ENCODE data around the gene MGAT4A.

Gene MGAT4A

DNA sequence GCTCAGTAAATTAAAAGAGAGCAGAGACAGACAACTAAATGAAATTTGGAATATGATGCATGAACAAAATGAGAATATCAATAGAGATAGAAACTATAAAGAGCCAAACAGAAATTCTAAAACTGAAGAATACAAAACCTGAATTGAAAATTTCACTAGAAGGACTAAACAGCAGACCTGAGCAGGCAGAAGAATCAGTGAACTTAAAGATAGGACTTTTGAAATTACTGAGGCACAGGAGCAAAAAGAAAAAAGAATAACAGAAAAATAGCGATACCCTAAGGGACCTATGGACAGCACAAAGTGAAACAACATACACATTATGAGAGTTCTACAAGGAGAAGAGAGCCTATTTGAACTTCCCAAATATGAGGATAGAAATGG lies 80.9 kb downstream of the MGAT4A start:
- no peak for DNase-seq

DNA sequence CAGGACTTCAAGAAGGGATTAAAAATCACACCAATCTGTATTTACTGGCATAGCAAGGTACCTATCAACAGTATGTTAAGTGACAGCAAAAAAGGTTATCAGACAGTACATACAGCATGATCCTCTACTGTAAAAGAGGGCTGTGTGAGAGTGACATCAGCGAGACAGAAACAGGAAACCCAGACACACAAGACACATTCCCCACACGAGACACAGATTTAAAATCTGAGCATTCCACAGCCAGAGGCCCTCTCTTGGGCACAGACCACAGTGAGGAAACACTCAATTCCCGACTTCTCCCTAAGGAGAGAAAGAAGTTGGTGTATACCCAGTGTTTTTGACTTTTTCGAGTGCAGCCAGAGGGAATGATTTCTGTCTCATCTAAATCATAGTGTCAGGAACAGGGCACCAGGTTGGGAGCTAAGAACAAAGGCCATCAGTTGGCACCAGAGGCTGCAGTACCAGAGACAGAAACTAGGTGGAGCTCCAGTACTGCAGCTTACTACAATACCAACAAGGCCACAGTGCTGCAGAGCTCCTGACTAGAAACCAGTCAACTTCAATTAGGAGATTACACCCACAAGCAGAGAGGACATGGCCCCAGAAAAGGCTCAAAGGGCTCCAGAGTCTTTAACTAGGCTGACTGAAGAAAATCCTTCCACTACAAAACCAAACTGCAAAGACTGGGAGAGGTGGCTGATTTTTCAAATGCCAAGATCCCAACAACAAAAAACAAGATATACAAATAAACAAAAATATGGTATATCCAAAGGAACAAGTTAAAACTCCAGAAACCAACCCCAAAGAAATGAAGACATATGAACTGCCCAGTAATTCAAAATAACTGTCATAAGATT lies 81.6 kb downstream of the MGAT4A start:
- peak; percentile 38 to 73 for DNase-seq

DNA sequence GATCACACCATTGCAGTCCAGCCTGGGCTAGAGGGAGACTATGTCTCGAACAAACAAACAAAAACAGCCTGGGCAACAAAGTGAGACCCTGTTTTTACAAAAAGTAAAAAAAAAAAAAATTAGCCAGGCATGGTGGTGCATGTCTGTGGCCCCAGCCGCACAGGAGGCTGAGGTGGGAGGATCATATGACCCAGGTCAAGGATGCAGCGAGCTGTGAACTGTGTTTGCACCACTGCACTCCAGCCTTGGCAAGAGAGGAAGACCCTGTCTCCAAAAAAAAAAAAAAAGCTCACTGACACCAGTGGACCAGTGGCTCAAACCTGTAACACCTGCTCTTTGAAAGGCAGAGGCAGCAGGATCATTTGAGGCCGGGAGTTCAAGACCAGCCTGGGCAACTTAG lies 82.5 kb downstream of the MGAT4A start:
- DNase-seq = no peak

DNA sequence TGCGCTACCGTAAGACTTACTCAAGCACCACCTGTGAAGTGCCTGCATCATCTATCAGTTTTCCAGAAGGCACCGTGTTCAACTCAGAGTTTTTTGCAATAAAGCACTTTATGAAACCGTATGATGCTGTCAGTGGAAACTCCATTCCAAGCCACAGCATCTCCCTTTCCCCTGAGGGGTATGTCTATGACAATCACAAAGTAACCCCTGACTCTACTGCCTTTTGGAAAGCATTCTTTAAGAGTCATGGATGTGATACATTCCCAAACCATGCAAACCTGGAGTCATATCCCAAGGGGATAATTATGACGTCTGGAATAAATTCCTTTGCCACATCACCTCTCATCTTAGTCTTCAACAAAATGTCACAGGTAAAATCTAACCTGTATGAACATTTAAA lies 83.3 kb downstream of the MGAT4A start:
- no peak for DNase-seq

DNA sequence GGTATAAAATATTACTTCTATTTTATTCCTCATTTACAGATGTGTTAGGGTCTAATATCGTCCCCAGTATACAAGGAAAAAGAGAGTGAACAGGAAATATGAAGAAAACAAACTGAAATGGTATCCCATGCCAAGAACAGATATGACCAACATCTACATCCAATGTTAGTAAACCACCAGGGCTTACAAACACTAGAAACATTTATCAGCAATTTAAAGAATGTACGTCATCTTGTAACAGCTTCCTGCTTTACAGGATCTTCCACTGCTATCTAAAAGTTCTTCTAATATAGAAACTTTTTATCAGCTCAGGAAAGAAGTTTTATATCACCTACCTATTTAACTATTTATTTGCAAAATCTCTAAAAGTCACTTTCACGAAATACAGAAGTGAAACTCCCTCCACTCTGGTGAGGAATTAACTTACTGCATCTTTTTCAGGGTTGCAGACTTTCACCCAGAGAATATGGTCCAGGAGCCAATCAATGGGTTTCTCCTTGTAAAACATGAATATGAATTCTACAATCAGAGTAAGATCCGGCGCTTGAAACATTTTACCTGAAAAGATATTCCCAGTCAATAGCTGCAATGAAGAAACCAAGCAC lies 87.3 kb downstream of the MGAT4A start:
- DNase-seq = no peak

DNA sequence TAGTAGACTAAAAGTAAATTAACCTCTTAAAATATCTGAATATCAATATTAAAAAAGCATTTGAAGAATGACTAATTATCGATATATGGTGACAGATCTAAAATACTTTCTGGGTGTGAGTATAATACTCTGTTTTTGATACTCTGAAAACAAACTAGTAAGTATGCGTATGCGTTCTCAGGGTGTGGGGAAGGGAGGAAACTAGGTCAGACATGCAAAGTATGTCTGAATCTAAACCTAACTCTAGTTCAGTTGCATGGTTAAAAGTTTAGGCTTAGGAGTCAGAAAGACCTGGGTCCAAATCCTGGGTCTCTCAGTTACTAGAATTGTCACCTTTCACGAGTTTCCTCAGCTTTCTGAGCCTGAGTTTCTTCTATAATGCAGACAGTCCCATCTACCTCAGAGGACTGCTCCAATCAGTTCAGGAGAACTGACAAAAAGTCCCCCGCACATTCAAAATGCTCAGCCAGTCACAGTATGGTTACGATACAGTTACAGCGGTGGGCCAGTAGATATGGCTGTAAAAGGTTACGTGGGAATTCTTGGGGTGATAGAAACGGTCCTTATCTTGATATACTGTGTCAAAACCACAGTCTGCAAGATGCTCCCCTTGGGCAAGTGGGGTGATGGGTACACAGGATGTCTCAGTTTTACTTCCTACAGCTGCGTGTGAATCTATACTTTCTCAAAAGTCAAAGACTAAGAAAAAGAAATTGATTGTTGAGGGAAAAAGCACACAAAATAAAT lies 93.4 kb downstream of the MGAT4A start:
- no peak for DNase-seq

DNA sequence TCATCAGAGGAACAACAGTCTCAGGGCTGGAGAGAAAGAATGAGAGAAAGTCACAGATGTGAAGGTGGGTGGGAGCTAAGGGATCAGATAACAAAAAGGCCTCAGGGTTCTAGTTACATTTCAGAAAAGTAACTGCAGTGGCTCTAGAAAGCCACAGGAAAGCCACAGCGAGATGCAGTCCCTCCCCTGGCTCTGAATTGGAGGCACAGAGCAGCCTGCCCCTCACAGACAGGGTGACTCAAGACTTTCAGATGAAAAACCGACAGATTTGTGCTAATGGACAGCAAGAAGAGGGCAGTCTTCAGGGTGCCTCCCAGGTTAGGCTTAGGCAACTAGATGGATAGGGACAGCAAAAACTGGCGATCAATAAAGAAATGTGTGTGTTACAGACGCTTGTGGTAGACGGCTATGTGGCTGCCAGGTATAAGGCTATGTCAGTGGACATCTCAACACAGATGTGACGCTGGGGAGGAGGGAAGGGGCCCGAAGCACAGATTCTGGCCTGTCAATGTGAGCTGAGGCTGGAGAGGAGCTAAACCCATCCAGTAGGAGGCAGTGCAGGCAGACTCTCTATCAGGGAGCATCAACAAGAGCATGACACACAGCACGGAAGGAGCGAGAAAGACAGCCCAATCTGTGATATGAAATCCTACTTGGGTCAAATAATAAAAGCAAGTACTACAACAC lies 96.4 kb downstream of the MGAT4A start:
- DNase-seq = no peak

DNA sequence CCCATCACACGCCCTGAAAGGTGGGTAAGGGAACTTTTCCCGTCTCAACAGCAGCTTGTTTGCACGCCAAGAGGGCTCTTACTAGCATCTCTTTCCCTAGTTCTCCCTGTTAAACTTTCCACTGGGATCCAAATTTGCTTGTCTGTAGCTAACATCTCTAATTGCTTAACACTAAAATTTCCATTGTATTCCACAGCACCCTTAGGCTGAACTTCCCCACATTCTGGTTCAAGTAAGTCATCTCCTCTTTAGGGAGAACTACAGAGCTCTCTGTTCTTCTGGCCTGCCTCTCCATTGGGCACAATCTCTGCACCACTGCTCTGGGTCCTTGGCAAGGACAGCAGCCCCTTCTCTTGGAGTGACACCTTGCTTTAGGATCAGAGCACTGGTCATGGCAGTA lies 98.6 kb downstream of the MGAT4A start:
- DNase-seq = no peak

DNA sequence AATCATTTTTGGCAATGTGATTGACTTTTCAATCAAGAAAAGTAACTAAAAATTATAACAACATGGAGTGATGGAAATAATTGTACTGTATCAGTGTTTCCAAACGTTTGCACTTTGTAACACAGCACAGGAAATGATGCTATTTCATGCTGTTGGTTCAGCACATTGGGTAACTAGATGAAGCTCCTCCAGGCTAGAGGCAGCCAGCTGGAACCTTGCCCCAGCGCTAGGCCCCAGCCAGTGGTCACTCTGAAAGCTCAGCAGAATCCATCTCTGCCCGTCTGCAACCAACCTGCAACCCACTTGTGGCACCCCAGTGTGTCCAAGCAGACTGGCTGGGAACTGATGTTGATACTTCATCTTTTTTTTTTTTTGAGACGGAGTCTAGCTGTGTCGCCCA lies 107.3 kb downstream of the MGAT4A start:
- no peak for DNase-seq

DNA sequence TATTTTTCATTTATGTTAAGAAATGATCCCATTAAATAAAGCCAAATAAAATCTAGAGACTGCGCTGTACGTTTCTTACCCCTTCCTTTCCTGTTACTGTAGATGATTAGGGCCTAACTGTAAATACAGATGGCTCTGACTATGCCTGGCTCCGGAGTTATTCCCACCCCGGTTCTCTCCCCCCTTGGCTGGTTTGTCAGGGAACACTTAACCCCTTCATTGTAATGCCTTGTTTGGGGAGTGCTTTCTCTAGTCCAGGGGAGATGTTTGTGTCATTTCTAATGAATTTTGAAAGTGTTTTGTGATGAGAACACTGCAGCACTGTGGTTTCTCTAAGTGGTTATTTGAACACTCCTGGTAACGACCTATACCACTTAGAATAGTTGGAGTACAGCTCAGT lies 113.8 kb downstream of the MGAT4A start:
- DNase-seq = no peak

DNA sequence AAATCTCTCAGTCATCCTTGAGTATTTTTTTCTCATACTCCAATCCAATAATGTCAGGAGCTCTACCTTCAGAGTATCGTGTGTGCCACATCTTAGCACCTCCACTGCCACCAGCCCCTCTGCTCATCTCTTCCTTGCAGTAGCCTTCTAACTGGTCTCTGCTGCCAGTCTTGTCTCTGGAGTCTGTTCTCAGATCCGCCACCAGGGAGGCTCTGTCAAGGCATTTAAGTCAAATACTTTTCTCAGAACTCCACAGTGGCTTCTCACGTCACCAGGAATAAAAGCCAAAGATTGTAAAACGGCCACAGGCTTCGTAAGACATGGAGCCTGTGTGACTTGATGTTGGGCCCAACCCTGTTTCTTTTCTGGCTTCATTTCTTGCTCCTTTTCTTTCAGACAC lies 115.5 kb downstream of the MGAT4A start:
- no peak for DNase-seq

DNA sequence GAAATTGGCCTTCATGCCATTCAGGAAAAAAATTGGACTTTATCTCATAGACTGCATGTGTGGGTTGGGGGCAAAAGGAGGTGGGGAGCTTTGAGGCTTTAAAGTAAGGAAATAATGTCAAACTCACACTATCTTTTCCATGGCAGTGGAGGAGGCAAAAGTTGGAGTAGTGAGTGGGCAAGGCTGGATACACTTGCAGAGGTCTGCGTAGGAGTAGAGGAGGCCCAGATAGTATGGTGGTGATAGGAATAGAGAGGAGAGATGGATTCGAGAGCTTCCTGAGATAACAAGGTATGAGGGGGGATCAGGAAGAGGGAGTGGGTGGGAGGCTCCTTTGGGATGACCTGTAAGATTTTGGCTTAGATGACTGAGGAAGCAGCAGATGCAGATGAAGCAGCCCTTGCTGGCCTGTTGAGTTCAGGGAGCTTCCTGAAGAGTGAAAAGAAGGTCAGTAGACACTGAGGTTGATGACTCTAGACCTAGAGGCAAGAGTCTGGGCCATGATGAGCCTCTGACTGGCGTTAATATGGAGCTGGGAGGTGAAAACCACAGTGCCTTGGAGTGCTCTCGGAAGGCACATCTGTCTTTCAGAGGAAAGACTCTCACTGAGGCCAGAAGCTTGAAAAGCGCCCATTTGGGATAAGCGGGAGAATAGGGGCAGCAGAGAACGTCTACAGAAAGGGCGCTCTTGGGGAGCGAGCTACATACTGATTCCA lies 116.8 kb downstream of the MGAT4A start:
- DNase-seq = no peak

DNA sequence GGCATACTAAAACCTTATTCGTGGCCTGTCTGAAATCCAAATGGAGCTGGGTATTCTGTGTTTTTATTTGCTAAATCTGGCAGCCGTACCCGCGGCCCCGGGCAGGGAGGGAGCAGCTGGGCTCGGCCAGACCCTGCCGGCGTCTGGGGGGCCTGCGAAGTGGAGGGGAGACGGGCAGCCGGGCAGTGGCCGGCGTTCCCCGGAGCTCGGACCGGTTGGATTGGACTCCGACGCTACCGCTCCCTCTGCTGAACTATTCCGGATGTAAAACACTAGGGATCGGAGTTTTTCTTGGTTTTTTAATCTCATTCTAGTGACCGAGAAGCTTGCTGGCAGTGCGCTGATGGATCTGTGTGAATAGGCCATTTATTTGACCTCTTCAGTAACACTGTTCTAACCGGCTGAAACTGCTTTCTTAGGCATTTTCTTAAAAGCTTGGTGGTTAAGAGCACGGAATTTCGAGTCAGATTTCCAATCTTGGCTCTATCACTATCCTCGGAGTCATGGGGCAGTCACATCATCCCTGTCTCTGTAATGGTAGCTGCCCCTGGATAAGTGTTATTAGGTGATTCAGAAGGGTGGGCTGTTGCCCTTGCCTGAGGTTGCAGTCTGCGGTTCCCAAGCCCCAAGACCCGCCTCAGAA lies 121.8 kb downstream of the MGAT4A start:
- no peak for DNase-seq

DNA sequence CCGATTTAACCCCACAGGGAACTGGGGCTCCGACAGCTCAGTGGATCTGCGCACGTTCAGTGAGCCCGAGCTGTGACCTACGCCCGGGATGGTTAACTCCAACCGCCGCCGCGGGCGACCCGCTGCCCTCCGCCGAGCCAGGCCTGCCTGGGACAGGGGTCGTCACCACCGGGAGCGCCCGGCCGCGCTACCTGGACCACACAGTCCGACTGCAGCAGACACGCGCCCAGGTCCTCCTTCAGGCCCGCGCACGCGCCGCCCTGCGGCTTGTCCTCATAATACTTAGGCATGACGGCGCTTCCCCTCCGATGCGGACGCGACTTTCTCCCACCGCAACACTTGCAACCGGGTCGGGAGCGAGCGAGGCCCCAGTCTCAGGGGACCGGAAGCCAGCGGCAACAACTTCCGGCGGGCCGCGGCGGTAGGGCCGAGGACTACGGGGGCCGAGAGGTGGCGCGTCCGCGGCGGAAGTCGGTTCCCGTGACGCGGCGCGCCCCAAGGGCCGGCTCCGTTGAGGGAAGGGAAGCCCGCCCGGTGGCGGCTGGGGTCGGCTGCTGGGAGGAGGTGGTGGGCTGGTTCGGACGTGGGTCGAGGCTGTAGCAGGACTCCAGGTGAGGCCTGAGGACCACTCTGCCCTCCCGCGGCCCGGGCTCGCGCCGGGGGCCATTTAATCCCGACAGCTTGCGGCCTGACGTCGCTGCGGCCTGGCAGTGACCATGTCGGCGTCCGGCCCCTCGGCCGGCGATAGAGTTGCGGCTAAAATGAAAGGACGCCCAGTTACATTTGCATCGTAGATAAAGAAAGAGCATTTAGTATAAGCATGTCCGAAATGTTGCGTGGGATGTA lies 122.6 kb downstream of the MGAT4A start, which contains the start of the genes COA5 and UNC50:
TSS of gene COA5 (minus strand) at position 397 of the 846 bp plus-strand sequence. CDS start at position 290, 107 bp downstream.
TSS of gene UNC50 (plus strand) at position 474 of the 846 bp plus-strand sequence. CDS start 1,171 bp downstream, outside the sequence.
- DNase-seq = peak; percentile 59 to 72

DNA sequence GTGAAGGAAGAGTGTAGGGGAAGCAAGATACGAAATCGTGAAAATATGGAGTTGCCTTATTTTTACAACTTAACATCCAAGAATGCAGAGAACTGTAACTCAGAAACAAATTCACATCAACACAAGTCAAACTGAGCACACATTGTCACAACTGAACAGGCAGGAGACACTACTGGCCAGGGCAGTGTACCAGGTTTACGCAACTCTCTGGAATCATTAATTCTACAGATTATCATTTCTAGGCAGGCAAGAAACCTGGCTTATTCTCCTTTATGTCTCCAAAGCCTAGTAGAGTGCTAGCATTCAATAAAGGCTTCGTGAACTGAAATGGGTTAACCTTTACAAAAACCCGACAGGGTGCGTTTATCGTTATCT lies 123.2 kb downstream of the MGAT4A start:
- no peak for DNase-seq

DNA sequence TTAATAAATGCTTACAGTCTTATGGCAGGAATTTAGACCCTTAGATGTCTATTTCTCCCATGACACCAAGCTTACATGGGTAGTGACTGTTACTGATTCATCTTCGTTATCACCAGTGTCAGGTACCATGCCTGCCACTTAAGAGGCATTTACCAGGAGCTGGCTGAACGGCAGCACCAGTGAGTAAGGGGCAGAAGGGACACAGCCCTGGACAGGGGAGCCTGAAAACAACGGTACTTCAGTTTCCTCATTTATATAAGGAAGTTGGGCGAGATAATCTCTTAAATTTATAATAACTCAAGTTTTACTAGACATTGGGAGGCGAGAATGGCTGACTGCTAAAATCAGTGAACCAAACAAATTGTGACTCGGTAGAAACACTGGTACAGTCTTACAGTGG lies 123.8 kb downstream of the MGAT4A start:
- no peak for DNase-seq

DNA sequence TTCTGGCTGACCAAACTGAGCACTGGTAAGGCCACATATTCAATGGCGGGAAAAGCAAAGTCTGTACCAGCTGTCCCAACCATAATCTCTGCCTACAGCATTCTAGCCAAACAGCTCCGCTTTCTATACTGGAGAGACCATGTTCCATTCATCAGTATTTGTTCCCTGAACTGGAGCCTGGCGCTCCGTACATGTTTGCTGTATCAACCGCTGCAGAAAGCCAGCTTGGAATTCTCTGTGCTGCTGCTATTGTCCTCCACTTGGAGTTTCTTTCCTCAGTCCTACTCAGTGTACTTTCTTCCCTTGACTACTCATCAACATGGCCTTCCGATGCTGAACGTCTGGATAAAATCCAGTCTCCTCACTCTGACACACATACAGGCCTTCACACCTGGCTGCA lies 124.5 kb downstream of the MGAT4A start:
- DNase-seq = no peak

DNA sequence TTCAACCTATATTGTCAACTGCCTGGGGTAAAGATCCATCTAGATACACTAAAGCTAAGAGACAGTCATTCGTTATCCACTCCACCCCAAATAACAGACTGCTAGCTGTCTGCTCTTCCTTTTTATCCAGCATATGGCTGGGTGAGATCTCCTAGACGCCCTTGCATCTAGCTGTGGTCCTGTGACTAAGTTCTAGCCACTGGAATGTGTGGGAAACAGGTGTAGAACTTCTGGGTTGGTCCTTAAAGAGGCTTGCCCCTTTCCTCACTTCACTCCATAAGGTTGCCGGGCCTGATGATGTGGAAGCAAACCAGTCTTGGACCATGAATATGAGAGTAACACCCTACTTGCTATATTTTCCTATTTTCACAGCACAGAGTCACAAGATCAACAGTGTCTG lies 125.9 kb downstream of the MGAT4A start:
- no peak for DNase-seq

DNA sequence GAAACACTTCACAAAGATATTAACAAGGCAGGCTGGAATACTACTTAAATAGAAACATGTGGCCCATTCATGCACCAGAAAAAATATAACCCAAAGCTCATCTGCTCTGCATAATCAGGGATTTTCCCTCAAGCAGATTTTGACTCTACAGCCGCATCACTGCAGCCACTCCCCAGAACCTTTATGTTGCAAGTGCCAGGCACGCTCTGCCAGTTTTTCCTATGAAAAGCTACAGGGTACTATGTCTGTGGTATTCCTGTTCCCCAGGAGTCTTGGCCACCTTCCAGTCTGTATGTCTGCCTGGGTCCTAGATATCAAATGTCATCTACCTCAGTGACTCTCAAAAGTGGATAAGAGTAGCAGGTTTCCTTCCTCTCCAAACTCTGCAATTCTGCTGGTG lies 126.4 kb downstream of the MGAT4A start:
- no peak for DNase-seq

DNA sequence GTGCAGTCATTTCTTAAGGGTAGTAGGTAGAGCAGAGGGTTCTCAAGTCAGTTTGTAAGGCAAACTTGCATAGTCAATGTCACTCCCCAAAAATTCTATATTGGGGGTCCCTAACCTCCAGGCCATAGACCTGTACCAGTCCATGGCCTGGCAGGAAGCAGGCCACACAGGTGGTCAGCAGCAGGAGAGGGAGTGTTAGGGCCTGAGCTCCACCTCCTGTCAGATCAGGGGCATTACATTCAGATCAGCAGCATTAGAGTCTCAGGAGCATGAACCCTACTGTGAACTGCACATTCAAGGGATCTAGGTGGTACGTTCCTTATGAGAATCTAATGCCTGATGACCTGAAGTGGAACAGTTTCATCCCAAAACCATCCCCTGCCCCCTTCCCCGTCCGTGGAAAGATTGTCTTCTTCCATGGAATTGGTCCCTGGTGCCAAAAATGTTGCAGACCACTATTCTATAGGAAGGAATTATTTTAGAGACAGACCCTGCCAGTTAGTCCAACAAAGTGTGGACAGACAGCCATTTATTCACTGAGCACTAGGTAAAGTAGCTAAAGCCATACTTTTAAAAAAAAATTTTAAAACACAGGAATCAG lies 129.3 kb downstream of the MGAT4A start:
- no peak for DNase-seq
